K562 (cell line): ENCODE data around the gene RSAD1. TPM values are rescaled to one million over a fixed set of nuclear protein-coding genes. Genes with fewer than 3 reads are reported as not detected.

Experiments
- CBX1 ChIP-seq: sonication (generic); IDR thresholded peaks from 2 replicates; pipeline ENCODE4 v1.6.1; 2016; ENCODE audit warnings: antibody characterized with exemption, low read depth, mild to moderate bottlenecking
- MGA ChIP-seq: fragments of 450-650 bp; IDR thresholded peaks from 2 replicates; pipeline ENCODE4 v1.6.1; 2016; ENCODE audit warnings: mild to moderate bottlenecking, moderate library complexity
- RCOR1 ChIP-seq, 2 experiments: IDR thresholded peaks; 2 replicates each; pipeline ENCODE4 v1.6.1; 2012; ENCODE audit warnings: low read depth in 2 of 2, low read length in 2 of 2, borderline replicate concordance in 1 of 2, improper control_type of control experiment in 1 of 2
- TFAP4 ChIP-seq: sonication (generic); formaldehyde crosslinking; IDR thresholded peaks from 2 replicates; pipeline ENCODE4 v1.8.0; 2022; ENCODE audit warnings: missing genetic modification reagents, mild to moderate bottlenecking, moderate library complexity, borderline replicate concordance
- ZBTB11 ChIP-seq, 3 experiments: fragments of 200-800 bp in 1 of 3; fragments of 250-450 bp in 1 of 3; fragments of 450-650 bp in 1 of 3; sonication (Bioruptor Pico) in 1 of 3; sonication (Bioruptor generic) in 1 of 3; formaldehyde crosslinking in 1 of 3; IDR thresholded peaks; 2 replicates each; pipeline versions ENCODE4 v1.6.1 to v1.8.0; 2016 to 2022; ENCODE audit warnings: mild to moderate bottlenecking in 2 of 3, missing genetic modification characterization in 2 of 3, missing compliant biosample characterization in 1 of 3, moderate library complexity in 1 of 3
- ZBTB43 ChIP-seq: sonication (generic); formaldehyde crosslinking; IDR thresholded peaks from 2 replicates; pipeline ENCODE4 v1.8.0; 2023; ENCODE audit warnings: mild to moderate bottlenecking, missing genetic modification reagents
- polyA plus RNA-seq, 8 experiments: library from polyadenylated mRNA; depleted of rRNA in 4 of 8; stranded (reverse) in 5 of 8; unstranded in 3 of 8; fragments of >200 nt; fragmentation: Nextera tagmentation in 2 of 8; fragmentation: Illumina TruSeq in 1 of 8; extraction: Ambion mirVana in 2 of 8; extraction: Trizol in 1 of 8; gene quantifications; 2 replicates each; pipeline versions ENCODE4 v1.2.1 to v1.2.3, GENCODE V29; 2011 to 2014; ENCODE audit warnings: inconsistent platforms in 1 of 8, missing spikeins in 1 of 8
- total RNA-seq, 7 experiments: library from RNA; depleted of rRNA in 6 of 7; stranded (reverse); fragments of >200 nt in 6 of 7; fragmentation: Illumina TruSeq in 2 of 7; extraction: Trizol in 2 of 7; gene quantifications; 2 replicates each; pipeline versions ENCODE4 v1.2.1 to v1.2.3, GENCODE V29; 2011 to 2021; ENCODE audit warnings: low replicate concordance in 1 of 7

Gene RSAD1
- total and polyA plus RNA-seq, 9 of the 15 experiments (the other 6 are each of a cell fraction or from before 2014, with no cell fraction given), result 4.5 to 42.5 (median 26.8) TPM

GRCh38 chr17:50478391-50479381, at the start of gene RSAD1 (continued):
- TF ChIP-seq ZBTB43 (CRISPR knock-in tag) (no peak), ZBTB11 (CRISPR knock-in tag; IDR thresholded peaks at IDR 0.05) (peak in 1 of 3 experiments; percentile 88; a peak in 2 of 6 replicates), MGA (peak; percentile 86), CBX1 (peak; percentile 83; the same call in 1 of the 2 replicates), RCOR1 (IDR thresholded peaks at IDR 0.05; ENCODE audit: borderline replicate concordance in 1 of 2, low read depth in 2 of 2, low read length in 2 of 2) (peak in 1 of 2 experiments; percentile 65; a peak in 2 of 4 replicates), TFAP4 (CRISPR knock-in tag) (peak; percentile 46; the same call in 1 of the 2 replicates)
